ENCODE results near the gene SDHC.

DNA sequence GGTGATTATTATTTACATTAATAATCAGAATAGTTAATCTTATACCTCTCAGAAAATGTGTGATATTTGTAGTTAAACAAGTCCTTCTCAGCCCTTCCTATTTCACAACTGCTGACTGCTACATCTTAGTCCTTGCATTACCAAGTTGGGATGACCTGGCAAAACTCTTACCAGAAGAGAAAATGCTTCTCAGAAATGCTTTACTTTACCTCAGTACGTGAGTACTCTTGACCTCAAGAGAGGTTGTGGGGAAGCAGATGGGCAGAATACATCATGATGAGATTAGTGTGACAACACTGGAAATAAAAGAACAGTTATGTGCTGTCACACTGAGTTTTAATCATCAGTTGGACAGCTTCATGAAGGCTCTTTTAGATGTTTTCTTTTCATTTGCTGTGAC, 37.3 kb downstream of the SDHC start:
- TF ChIP-seq FOXM1 (IDR thresholded peaks at IDR 0.05; ENCODE audit: borderline replicate concordance, low read depth) (no peak), YY1 (IDR thresholded peaks at IDR 0.05; ENCODE audit: low read depth) (no peak), CEBPB (IDR thresholded peaks at IDR 0.05) (no peak), TCF12 (IDR thresholded peaks at IDR 0.05; ENCODE audit: low read depth) (no peak), TAF1 (IDR thresholded peaks at IDR 0.05; ENCODE audit: low read depth) (no peak), CREB1 (IDR thresholded peaks at IDR 0.05; ENCODE audit: low read depth) (no peak), EP300 (IDR thresholded peaks at IDR 0.05; ENCODE audit: borderline replicate concordance) (no peak), NFIC (IDR thresholded peaks at IDR 0.05) (no peak), TEAD4 (IDR thresholded peaks at IDR 0.05) (no peak)
- TF ChIP-seq, protein P1, sequence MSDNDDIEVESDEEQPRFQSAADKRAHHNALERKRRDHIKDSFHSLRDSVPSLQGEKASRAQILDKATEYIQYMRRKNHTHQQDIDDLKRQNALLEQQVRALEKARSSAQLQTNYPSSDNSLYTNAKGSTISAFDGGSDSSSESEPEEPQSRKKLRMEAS (IDR thresholded peaks at IDR 0.05), result no peak
- TF ChIP-seq, protein P2, sequence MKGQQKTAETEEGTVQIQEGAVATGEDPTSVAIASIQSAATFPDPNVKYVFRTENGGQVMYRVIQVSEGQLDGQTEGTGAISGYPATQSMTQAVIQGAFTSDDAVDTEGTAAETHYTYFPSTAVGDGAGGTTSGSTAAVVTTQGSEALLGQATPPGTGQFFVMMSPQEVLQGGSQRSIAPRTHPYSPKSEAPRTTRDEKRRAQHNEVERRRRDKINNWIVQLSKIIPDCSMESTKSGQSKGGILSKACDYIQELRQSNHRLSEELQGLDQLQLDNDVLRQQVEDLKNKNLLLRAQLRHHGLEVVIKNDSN (IDR thresholded peaks at IDR 0.05), result no peak
